Mucosa of descending colon (tissue), 3 donors: ENCODE measurements around the gene ELAVL2. TPM values are rescaled to one million over a fixed set of nuclear protein-coding genes. Genes with fewer than 3 reads are reported as not detected.

ENCODE experiments used
- ATAC-seq: fragments of 200-7000 bp; cut with Tn5 transposase; one replicate; pipeline ENCODE4 v1.9.1; 2020; ENCODE audit warnings: mild to moderate bottlenecking, moderate library complexity
- DNase-seq, 3 donors: peaks; one replicate each; pipeline ENCODE4 v3.0.0-alpha.2; 2020
- H3K36me3 ChIP-seq: fragments of 200-600 bp; one replicate; pipeline ENCODE4 v1.8.0; 2021; ENCODE audit warnings: low read depth, mild to moderate bottlenecking
- H3K4me1 ChIP-seq: fragments of 200-600 bp; one replicate; pipeline ENCODE4 v1.8.0; 2021; ENCODE audit warnings: low read depth, mild to moderate bottlenecking
- H3K4me3 ChIP-seq: fragments of 200-600 bp; one replicate; pipeline ENCODE4 v1.8.0; 2021; ENCODE audit warnings: mild to moderate bottlenecking
- H3K9me3 ChIP-seq: fragments of 200-600 bp; one replicate; pipeline ENCODE4 v1.8.0; 2021; ENCODE audit warnings: mild to moderate bottlenecking
- intact Hi-C, 2 donors: fragments of 100-400 bp; cut with DNase I in 1 of 2; cut with micrococcal nuclease in 1 of 2; formaldehyde crosslinking; loops; one replicate each; pipeline versions ENCODE4 v1.11.0 to v1.11.1; 2022; cut with DNase I, micrococcal nuclease
- total RNA-seq, 3 donors: library from RNA; stranded (reverse); fragmentation: NEBNext Ultra II Directional in 2 of 3; extraction: Animal tissue kit (Norgen Biotek cat#: 25700) in 2 of 3; gene quantifications; one replicate each; pipeline versions ENCODE4 v1.2.1 to v1.2.4, GENCODE V29; 2021 to 2023
- TF ChIP-seq, protein P1 (sequence below): fragments of 200-600 bp; IDR thresholded peaks from one replicate; pipeline ENCODE4 v1.8.0; 2022; ENCODE audit warnings: antibody characterized with exemption, mild to moderate bottlenecking
- donor health status: DM: no; HTN: no; CAD: no; lungs with moderate emphysema.
- donor health status: DM: no; HTN: no; CAD: no.
- donor health status: DM: no; HTN: yes; CAD: no.

The ELAVL2 gene
- total RNA-seq, 3 donors from 2014 or later, result 0.35 to 1.2 (median 0.76) TPM

DNA sequence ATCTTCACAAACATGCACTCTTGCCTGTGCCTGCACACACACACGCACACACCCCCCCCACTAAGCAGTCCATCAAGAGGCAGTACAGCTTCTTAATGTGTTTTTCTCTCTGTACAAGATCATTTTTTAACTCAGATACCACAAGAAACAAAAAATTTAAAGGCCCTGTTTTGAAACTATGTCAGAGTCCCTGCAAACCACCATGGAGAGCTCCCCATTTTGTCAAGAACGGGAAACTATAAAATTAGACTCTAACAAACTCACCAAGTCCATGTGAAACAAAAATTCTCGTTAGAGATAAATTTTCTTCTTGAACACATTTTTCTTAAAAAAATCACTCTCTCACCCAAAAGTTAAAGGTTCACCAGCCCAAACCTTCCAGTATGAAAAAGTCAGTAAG, 86.3 kb downstream of the ELAVL2 start:
- ATAC-seq (no peak), DNase-seq (no peak)
- H3K36me3 ChIP-seq, result no peaks in the 10 kb centered on the region
- no peaks in the 10 kb centered on the region for H3K9me3 ChIP-seq
- no peaks in the 10 kb centered on the region for H3K4me1 ChIP-seq
- no peak overlapping the region for H3K4me3 ChIP-seq
- intact Hi-C loops, result no loop called here
- TF ChIP-seq, protein P1, sequence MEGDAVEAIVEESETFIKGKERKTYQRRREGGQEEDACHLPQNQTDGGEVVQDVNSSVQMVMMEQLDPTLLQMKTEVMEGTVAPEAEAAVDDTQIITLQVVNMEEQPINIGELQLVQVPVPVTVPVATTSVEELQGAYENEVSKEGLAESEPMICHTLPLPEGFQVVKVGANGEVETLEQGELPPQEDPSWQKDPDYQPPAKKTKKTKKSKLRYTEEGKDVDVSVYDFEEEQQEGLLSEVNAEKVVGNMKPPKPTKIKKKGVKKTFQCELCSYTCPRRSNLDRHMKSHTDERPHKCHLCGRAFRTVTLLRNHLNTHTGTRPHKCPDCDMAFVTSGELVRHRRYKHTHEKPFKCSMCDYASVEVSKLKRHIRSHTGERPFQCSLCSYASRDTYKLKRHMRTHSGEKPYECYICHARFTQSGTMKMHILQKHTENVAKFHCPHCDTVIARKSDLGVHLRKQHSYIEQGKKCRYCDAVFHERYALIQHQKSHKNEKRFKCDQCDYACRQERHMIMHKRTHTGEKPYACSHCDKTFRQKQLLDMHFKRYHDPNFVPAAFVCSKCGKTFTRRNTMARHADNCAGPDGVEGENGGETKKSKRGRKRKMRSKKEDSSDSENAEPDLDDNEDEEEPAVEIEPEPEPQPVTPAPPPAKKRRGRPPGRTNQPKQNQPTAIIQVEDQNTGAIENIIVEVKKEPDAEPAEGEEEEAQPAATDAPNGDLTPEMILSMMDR, result no peak

DNA sequence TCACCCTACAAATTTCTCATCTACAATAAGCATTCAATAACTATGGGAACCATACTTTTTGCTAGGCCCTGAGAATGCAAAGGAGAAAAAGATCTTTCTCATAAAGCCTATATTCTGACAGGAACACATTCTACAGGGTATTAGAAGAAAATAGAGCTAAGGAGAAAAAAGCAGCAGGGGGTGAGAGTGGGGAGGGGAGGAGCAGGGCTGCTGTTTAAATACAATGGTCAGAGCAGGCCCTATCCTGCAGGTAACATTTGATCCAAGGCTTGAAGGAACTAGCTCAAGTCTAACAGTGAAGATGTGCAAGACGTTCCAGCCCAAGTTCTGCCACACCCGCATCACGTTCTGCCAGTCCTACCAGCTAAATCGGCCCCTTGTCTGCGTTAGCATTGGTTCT, 89.7 kb downstream of the ELAVL2 start:
- intact Hi-C loops, result no loop called here
- Histone ChIP-seq H3K36me3 (no peaks in the 10 kb centered on the region), H3K9me3 (no peaks in the 10 kb centered on the region), H3K4me1 (no peaks in the 10 kb centered on the region), H3K4me3 (no peak overlapping the region)
- DNase-seq (no peak), ATAC-seq (no peak)
- TF ChIP-seq, protein P1, result no peak

DNA sequence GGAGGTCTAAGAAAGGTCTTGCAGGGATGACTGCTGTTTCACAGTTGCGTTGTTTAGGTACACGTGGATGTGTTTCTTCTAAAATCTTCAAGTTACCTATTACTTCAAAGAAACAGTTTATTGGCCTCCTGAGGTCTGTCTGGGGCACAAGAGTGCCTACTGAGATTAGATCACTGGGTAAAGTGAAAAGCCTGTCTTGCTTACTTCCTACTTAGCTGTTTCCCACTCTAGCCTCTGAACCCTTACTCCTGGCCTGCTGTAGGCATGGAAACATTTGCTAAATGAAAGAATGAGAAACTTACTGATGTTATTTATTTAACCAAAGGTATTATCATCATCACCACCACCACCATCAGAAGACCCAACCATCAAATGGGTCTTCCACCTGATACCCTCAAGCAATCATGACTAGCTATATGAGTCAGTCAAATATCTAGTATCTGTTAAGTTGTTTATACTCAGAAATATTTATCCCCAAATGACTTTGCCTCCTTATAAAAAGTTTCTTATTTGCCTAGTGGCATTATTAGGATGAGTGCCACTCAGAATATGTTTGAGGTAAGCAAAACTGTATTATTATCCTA, 92.5 kb downstream of the ELAVL2 start:
- intact Hi-C loops, result no loop called here
- no peak for DNase-seq
- Histone ChIP-seq H3K4me1 (no peaks in the 10 kb centered on the region), H3K36me3 (no peaks in the 10 kb centered on the region), H3K9me3 (no peaks in the 10 kb centered on the region), H3K4me3 (no peak overlapping the region)
- no peak for ATAC-seq
- TF ChIP-seq, protein P1, result no peak

DNA sequence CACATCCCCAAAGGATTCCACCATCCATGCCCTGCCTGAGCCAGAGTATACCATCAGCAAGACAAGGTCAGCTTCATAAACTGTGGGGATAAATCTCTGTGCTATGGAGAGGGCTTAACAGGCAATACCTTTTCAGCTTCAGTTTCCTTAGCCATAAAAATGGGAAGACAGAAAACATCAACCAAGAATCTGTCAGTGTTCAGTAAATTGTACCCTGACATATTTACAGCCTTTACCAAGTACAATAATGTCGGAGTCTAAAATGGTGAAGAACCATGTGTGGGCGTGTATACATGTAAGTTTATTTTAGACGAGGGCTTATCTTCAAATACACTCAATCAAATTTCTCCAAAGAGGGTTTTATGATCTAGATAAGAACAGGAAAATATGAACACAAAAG, 94.7 kb downstream of the ELAVL2 start:
- H3K9me3 ChIP-seq, result no peaks in the 10 kb centered on the region
- intact Hi-C loops, result no loop called here
- no peak overlapping the region for H3K4me3 ChIP-seq
- TF ChIP-seq, protein P1, result no peak
- ATAC-seq (peak; percentile 53), DNase-seq (no peak)
- no peaks in the 10 kb centered on the region for H3K36me3 ChIP-seq
- H3K4me1 ChIP-seq, result no peaks in the 10 kb centered on the region

DNA sequence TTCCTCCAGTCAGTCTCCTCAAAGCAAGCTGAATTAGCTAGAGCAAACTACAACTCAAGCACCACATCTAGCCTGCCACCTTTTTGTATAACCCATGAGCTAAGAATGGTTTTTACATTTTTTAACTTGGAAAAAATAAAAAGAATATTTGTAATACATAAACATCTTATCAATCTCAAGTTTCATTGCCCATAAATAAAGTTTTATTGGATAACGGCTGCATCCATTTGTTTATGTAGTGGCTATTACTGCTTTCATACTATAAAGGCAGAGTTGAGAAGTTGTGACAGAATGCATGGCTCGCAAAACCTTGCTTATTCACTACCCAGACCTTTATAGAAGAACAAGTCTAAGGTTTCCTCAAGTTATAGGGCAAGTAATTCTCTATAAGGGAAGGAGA, 95.7 kb downstream of the ELAVL2 start:
- Histone ChIP-seq H3K9me3 (no peaks in the 10 kb centered on the region), H3K4me1 (no peaks in the 10 kb centered on the region), H3K4me3 (no peak overlapping the region), H3K36me3 (no peaks in the 10 kb centered on the region)
- TF ChIP-seq, protein P1, result no peak
- intact Hi-C loops, result no loop called here
- ATAC-seq, result no peak
- DNase-seq, result no peak

DNA sequence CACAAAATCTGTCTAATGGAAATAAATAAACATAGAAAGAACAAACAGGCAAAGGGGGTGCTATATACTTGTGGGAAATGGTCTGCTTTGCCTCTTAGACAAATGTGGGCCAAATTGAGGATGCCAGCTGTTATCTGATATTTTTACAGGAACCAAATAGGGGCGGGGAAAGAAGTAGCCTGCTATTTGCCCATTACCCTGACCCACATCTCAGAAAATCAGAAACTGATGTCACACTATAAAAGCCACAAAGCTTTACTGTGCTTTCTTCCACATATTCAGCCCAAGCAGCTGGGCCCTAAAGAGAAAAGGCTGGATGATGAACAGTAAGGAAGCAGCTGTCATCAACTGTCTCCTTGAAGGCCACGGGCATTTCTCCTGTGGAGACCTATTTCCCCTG, 97.3 kb downstream of the ELAVL2 start:
- no peaks in the 10 kb centered on the region for H3K9me3 ChIP-seq
- H3K4me3 ChIP-seq, result no peak overlapping the region
- H3K36me3 ChIP-seq, result no peaks in the 10 kb centered on the region
- TF ChIP-seq, protein P1, result no peak
- DNase-seq (no peak), ATAC-seq (no peak)
- H3K4me1 ChIP-seq, result no peaks in the 10 kb centered on the region
- intact Hi-C loops, result no loop called here
